ENCODE data around the gene CPNE5.

Gene CPNE5

DNA sequence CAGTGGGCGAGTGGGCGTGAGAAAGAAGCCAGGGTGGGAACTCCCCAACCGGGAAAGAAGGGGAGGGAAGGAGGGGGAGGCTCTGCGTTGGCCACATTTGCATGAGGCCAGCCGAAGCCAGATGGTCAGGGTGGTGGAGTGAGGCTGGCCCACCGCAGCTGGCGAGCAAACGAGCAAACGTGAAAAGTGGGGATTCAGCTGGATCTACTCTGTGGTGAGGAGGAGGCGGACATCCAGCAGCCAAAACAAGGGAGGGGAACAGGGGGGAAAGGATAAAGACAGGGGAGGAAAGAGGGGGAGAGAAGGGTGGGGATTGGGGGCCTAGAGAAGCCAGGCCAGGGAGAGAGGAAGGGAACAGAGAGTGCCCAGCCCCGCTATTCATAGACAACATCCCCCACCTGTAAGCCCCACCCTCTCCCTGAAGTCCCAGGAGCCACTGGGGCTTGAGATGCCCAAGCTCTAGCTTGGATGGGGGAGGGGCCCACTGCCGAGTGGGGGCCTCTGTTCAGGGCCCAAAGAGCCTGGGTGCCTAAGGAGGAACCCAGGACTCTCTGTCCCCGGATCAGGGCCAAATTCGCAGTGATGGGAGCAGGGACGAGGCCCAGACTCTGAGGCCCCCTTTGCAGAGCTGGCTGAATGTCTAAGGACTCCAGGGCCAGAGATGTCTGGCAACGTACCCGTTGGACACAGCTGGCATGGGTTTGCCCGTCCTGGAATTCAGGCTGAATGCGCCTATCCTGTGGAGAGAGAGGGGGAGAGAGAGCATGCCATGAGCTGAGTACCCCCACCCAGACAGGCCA, 45.1 kb downstream of the CPNE5 start:
- Histone ChIP-seq H3K27ac (ENCODE audit: poor library complexity, severe bottlenecking) (no peak overlapping the region), H3K36me3 (ENCODE audit: low read depth) (no peaks in the 10 kb centered on the region), H3K4me3 (ENCODE audit: severe bottlenecking) (no peak overlapping the region), H3K4me1 (ENCODE audit: insufficient read depth, poor library complexity, severe bottlenecking) (no peaks in the 10 kb centered on the region), H3K27me3 (ENCODE audit: insufficient read depth, poor library complexity, severe bottlenecking) (no peaks in the 10 kb centered on the region), H3K9me3 (ENCODE audit: severe bottlenecking) (no peaks in the 10 kb centered on the region)
- no peak for DNase-seq (ENCODE audit: low spot score)
- TF ChIP-seq, protein P1, sequence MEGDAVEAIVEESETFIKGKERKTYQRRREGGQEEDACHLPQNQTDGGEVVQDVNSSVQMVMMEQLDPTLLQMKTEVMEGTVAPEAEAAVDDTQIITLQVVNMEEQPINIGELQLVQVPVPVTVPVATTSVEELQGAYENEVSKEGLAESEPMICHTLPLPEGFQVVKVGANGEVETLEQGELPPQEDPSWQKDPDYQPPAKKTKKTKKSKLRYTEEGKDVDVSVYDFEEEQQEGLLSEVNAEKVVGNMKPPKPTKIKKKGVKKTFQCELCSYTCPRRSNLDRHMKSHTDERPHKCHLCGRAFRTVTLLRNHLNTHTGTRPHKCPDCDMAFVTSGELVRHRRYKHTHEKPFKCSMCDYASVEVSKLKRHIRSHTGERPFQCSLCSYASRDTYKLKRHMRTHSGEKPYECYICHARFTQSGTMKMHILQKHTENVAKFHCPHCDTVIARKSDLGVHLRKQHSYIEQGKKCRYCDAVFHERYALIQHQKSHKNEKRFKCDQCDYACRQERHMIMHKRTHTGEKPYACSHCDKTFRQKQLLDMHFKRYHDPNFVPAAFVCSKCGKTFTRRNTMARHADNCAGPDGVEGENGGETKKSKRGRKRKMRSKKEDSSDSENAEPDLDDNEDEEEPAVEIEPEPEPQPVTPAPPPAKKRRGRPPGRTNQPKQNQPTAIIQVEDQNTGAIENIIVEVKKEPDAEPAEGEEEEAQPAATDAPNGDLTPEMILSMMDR (IDR thresholded peaks at IDR 0.05; ENCODE audit: poor library complexity, severe bottlenecking) = no peak
- no peak for ATAC-seq (ENCODE audit: low read depth)

DNA sequence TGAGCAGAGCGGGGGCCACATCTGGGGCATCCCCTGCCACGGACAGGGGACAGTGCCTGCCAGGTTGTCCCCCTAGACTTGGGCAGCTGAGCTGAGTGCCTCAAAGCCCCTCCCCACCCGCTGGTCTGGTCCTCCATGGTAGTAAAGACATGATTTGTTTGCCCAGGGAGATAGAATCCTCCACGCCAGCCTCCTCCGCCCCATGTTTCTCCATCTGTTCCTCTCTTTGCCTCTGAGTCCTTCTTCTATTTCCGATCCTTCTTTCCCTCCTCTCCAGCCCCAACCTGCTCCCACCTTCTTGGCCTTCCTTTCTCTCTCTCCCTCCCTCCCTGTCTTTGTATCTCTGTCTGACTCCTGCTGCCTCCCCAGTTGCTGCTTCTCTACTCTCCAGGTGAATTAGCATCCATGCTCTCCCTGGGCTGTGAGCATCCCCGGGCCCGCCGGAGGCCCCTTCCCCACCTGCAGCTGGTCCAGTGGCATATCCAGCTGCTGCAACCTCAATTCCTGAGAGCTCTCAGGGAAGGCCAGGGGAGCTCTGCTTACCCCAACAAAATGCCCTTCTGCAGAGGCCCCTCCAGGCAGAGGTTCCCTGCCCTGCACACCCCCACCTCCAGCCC, 45.8 kb downstream of the CPNE5 start:
- no peaks in the 10 kb centered on the region for H3K4me1 ChIP-seq (ENCODE audit: insufficient read depth, poor library complexity, severe bottlenecking)
- TF ChIP-seq, protein P1 (IDR thresholded peaks at IDR 0.05; ENCODE audit: poor library complexity, severe bottlenecking) = no peak
- ATAC-seq (ENCODE audit: low read depth) (no peak), DNase-seq (ENCODE audit: low spot score) (no peak)
- H3K36me3 ChIP-seq (ENCODE audit: low read depth) = no peaks in the 10 kb centered on the region
- no peaks in the 10 kb centered on the region for H3K9me3 ChIP-seq (ENCODE audit: severe bottlenecking)
- no peaks in the 10 kb centered on the region for H3K27me3 ChIP-seq (ENCODE audit: insufficient read depth, poor library complexity, severe bottlenecking)
- H3K4me3 ChIP-seq (ENCODE audit: severe bottlenecking) = no peak overlapping the region
- no peak overlapping the region for H3K27ac ChIP-seq (ENCODE audit: poor library complexity, severe bottlenecking)

DNA sequence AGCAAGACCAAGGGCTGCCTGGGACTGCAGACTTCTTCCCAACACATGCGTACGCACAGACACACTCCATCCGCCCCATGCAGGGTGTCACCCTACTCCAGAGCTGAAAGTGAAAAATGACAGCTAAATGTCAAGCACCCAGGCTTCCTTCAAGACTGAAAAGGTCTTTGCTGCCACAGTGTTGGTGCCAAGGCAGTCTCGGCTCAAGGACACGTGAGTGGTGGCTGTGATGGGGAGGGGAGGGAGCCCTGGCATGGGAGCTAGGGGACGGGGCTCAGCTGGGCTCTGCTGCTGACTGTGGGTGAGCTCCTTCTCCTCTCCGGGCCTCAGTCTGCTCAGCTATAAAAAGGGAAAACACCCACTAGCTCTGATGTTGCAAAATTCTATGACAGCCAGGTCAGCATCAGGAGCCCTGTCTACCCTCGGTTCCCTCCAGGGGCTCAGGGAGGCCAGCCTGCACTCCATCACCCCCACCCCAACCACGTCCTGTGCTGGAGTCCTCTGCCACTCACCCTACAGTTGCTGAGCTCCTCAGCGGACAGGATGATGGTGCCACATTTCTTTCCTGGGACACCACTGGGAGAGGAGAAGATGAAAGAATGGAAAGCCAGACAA, 47.6 kb downstream of the CPNE5 start:
- DNase-seq (ENCODE audit: low spot score) (no peak), ATAC-seq (ENCODE audit: low read depth) (no peak)
- H3K36me3 ChIP-seq (ENCODE audit: low read depth) = no peaks in the 10 kb centered on the region

DNA sequence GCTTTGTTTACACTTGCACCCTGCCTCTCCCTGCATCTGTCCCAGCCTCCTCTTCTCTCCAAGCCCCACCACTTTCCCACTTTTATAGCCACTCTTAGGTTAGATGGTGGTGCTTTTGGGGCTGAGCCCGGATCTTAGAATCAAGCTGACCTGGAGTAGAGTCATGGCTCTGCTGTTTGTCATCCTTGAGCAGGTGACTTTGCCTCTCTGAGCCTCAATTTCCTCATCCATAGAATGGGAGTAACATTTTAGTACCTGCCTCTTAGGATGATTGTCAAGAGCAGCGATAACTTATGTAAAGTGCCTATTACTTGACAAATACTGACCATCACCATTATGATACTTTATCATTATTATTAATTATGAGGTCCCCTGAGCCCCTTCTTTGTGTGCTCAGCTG, 48.2 kb downstream of the CPNE5 start:
- Histone ChIP-seq H3K27ac (ENCODE audit: poor library complexity, severe bottlenecking) (no peak overlapping the region), H3K27me3 (ENCODE audit: insufficient read depth, poor library complexity, severe bottlenecking) (no peaks in the 10 kb centered on the region)
- no peak for ATAC-seq (ENCODE audit: low read depth)

More for the DNA sequence above, 47.6 kb downstream of the CPNE5 start:
- H3K4me3 ChIP-seq (ENCODE audit: severe bottlenecking) = no peak overlapping the region
- H3K4me1 ChIP-seq (ENCODE audit: insufficient read depth, poor library complexity, severe bottlenecking) = no peaks in the 10 kb centered on the region
- TF ChIP-seq, protein P1 (IDR thresholded peaks at IDR 0.05; ENCODE audit: poor library complexity, severe bottlenecking) = no peak
- H3K27ac ChIP-seq (ENCODE audit: poor library complexity, severe bottlenecking) = no peak overlapping the region
- no peaks in the 10 kb centered on the region for H3K9me3 ChIP-seq (ENCODE audit: severe bottlenecking)
- no peaks in the 10 kb centered on the region for H3K27me3 ChIP-seq (ENCODE audit: insufficient read depth, poor library complexity, severe bottlenecking)

More for the DNA sequence above, 48.2 kb downstream of the CPNE5 start:
- Histone ChIP-seq H3K4me1 (ENCODE audit: insufficient read depth, poor library complexity, severe bottlenecking) (no peaks in the 10 kb centered on the region), H3K9me3 (ENCODE audit: severe bottlenecking) (no peaks in the 10 kb centered on the region), H3K36me3 (ENCODE audit: low read depth) (no peaks in the 10 kb centered on the region), H3K4me3 (ENCODE audit: severe bottlenecking) (no peak overlapping the region)
- TF ChIP-seq, protein P1 (IDR thresholded peaks at IDR 0.05; ENCODE audit: poor library complexity, severe bottlenecking) = no peak
- no peak for DNase-seq (ENCODE audit: low spot score)

Data from RWPE2 (cell line).